GM21786 (cell line): ENCODE results near the gene HOXB4.

Experiments used
- ATAC-seq: cut with Tn5 transposase; IDR thresholded peaks from one replicate; pipeline ENCODE4 v1.9.1; 2021; ENCODE audit not compliant: unreplicated experiment

HOXB4 gene

DNA sequence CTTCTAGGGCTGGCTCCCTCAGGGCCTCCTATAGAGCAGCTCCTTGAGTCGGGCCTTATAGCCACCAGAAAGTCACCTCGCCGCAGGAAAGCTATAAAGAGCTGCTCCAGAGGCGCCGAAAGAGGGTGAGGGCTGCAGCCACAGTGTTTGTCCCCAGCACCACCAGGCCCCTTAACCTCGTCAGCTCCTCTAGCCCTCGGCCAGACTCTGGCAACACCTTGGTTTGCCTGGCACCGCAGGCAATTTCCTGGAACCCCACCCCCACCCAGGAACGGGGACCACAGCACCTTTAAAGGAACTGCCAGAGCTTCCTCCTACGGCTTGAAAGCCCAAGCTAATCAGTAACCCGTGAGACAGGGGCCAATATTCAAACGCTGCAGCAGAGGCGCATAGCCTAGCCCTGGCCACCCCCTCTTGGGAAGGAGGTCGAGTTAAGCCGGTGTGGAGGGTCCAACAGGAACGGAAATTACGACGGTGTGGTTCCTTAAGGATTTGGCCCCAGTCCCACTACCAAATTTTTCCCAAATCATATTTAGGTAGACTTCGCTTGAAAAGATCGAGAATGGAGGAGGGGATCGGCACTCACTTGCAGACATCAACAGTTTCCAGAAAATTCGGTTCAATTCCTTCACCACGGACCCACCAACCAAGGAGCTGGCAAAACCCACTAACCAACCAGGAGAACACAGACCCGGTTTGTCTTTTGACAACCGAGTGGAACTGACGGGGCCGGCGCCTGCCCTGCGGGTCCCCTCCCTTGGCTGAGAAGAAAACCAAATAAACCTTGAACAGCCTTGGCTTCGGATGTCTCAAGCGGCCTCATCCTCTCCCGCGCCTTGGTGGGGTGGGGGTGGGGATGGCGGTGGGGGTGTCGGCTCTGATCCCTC is 23.6 kb upstream of the HOXB4 start:
- ATAC-seq = no peak

DNA sequence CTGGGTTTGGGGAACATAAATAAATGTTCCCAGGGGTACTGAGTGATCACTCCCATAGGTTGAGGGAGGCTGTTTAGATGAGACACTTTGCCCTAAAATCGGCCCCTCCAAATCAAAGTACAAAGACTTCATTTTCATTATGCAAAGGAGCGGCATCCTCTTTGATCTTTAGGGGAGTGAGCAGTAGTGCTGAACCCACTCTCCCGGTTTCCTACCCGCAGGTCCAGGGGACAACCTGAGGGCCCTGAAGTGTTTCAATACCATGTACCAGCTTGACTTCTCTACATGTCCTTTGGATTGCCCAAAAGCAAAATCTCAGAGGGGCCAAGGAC is 23.0 kb upstream of the HOXB4 start:
- ATAC-seq = no peak

DNA sequence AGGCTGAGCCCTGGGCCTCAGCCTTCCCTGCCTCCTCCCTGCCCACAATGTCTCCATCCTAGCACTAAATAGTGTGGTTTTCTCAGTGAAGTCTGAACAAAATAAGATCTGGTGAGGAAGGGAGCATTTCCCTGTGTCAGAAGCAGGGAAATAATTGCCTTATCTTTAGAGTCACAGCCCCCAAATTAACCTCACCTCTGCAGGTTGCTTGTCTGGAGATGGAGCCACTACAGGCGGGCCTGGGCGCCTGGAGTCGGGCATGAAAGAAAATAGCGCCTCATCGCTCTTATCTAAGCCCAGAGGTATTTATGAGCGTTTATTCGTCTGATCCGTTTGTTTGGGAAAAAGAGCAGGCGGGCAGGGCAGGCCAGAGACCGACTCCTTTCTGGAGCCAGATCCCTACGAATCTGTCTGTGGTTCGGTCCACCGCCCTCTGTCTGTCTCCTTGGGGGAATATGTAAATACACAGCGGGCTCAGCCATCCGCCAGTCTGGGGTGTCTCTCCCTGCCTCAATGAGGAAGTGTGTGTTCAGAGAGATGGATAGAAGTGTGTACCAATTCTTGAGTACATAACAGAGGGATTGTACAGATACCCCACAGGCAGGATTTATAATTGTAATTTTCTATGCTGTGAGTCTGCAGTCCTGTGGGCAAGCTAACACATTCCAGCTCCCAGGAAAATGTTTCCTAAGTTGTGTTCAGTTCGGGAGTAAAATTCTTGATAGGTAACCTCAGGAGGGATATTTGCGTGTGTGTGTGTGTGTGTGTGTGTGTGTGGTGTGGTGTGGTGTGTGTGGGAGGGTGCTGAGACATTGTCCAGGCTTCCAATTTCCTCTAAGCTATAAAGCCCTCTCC is 22.3 kb upstream of the HOXB4 start:
- ATAC-seq = no peak

DNA sequence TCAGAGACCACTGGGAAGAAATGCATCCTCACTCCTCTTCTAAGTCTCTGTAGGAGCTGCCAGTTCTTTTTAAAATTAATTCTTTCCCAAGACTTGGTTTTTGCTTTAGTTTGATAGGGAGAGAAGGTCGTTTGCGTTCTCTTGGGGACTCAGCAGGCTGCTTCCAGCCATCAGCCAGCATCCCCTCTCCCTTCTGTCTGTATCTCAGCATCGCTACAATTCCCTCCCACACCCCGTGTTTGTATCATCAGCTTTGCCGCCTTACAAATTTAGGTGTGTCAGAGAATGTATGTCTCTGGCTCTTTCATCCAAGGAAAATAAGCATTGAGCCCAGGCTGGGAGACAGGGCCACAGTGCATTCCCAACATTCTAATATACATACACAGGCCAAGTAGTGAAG is 21.2 kb upstream of the HOXB4 start:
- no peak for ATAC-seq

DNA sequence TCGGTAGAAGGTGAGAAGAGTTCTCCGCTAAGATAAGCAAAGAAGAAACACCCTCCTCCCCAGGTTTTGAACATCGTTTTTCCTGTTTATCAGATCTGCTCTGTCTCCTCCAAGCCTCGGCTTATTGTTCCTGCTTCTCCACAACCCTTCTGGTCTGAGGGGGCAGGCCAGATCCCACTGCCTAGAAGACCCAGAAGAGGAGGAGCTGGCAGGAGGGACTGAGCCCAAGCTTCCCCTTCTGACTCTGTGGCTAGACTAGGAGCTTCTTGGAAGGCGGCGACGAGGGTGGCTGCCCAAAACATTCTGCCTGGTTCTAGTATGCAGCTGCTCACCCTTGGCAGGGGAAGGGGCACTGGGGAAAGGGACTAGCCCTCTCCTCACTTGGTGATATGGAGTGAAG is 20.6 kb upstream of the HOXB4 start:
- no peak for ATAC-seq

DNA sequence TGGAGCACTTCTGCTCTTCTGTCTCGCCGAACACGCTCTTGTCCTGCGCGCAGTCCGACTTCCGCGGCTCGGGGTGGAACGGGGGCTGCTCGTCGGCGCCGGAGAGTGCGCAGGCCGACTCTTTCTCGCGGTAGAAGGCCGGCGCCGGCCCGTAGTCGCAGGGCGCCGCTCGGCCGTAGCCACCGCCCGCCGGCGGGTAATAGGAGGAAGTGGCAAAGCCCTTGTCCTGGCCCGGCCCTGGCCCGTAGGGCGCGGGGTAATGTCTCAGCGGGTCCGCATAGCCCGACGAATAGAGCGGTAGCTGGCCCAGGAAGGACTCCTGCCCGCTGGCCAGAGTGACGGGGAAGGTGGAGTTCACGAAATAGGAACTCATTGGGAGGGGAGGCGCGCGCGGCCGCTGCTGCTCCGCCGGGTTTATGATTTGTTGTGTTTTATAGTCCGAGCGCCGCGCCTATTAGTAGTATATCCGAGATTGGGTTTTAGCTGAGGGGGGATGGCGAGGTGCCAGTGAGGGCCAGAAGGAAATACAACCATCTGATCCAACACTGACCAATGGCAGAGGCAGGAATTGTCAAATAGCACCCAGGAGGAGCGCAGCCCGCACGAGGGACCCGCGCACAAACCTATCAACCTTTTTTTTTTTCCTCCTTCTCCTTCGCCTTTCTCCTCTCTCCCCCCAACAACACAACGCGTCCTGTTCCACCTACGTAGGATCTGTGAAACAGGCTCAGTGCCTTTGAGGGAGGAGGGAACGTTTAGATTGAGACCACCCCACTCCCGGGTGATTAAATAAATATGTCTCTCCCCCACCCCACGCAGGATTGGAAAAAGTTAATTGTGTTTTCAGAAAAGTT is 19.9 kb upstream of the HOXB4 start:
- ATAC-seq = no peak

DNA sequence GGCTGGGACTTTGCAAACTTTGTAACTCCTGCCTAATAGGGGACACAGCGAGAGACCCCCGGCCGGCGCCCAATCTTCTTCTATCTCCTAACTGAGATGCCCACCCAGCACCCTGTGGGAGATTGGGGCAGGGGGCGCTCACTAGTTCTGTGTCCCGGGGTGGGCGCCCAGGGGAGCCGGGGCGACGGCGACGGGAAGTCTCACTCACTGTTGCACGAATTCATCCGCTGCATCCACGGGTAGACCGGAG is 19.3 kb upstream of the HOXB4 start:
- no peak for ATAC-seq

DNA sequence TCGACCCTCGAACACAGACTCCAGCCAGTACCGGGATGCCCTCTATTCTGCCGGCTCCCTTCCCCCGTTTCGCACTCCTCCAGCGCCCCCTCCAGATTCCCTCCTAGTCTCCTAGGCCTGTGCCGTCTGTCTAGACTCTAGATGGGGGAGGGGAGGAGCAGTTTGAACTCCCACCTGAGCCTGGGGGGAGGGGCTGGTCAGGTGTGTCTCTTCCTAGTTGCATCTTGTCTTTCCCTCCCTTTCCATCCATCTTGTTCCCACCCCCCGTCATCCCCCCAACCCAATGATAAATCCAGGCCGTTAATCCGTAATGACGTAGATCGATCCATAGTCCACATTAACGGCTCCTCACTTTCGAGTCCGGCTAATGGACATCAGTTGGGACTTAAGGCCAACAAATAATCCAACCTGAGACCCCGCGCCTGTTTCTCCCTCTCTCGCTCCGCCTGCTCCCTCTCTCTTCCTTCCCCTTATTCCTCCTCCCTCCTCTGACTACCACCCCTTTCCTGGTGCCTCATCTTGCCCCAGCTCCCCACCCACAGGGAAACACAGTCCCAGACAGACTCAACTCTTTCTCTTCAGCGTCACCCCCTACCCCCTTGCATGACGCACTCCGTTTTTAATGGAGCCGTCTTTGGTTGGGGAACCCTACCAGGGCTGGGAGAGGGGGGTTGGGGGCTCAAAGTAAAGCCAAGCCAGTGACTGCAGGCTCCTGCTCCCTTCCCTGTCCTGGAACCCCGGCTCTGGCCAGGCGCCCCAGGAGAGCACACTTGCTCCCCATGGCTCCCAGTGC is 18.8 kb upstream of the HOXB4 start:
- ATAC-seq = no peak

DNA sequence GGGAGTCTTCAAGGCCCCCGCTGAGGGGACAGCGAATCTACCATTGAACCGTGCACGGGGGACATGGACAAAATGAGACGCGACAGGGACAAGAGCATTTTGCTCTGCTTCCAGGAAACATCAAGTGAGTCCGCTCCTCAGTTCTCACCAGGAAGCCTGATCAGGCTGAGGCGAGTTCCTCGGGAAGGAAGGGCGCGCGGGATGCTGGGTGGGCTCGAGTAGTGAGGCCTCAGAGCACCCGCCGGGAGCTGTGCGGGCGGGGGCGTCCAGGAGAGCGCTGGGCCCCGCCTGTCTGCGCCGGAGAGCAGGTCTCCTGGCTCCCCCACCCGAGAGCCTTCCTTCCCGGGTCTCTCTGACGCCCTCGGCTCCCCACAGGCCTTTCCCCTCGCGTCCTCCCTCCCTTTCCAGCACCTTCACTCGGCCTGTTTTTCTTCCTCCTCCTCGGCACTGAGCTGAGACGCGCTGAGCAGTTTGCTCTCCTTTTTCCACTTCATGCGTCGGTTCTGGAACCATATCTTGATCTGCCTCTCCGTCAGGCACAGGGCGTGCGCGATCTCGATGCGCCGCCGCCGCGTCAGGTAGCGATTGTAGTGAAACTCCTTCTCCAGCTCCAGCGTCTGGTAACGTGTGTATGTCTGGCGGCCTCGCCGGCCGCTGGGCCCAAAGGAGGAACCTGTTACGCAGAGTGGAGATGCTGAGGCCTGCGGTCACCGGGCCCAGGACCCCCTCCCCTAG is 18.0 kb upstream of the HOXB4 start:
- ATAC-seq = no peak

DNA sequence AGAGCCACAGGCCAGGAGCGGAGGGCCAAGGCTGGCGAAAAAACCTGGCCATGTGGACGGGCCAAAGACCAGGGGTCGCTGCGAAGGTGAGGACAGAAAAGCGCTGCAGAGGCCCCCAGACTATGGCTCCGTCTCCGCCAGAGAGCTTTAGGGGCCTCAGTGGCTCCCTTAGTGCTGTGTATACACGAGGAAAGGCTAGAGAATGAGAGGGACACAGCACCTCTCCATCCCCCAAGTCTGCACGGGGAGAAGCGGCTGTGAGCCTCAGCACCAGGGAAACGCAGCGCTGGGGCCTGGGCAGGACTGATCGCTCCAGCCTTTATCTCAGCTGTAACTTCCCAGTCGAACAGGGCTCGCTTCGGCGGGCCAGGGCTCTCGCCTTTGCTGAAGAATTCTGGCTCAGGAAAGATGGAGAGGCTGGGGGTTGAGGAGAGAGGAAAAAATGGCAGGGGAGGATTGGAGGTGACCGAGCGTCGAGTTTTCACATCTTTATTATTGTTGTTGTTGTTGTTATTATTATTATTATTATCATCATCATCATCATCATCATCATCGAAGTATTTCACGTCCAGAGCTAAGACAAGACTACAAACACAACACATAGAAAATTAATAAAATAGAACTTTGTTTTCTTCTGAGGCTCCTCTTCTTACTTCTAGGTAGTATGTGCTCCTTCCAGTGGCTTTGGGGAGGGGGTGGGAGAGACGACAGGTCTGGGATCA is 17.3 kb upstream of the HOXB4 start:
- ATAC-seq = no peak

DNA sequence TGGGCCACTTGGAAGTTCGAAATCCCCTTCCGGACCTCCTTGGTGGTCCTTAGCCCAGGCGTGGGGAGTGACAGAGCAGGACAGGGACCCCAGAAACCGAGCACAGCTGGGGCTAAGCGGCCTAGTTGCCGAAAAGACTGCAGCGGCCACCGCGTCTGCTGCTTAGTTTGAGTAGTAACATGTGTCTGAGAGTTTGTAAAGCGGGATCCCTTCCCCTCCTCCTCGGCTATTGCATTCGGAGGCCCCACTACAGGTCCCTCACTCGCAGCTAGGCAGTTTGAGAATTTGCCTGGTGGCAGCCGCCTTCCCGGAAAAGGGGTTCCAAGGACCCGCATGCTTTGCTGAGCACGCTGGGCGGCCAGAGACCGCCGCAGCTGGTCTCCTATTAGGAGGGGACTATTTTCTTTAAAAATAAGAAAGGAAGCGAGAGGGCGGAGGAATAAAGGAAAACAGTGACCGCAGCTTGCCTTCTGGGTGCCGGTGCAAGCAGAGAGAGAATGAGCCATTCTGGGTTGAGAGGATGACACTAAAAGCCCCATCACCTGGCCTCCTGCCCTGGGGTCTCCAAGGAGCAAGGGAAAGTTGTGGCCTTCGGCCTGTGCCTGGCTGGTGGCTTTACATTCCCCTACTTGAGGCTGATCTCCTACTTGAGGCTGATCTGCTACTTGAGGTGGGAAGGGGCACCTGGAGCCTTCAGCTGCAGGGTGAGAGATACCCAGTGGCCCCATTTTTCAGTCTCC is 16.6 kb upstream of the HOXB4 start:
- ATAC-seq = no peak

DNA sequence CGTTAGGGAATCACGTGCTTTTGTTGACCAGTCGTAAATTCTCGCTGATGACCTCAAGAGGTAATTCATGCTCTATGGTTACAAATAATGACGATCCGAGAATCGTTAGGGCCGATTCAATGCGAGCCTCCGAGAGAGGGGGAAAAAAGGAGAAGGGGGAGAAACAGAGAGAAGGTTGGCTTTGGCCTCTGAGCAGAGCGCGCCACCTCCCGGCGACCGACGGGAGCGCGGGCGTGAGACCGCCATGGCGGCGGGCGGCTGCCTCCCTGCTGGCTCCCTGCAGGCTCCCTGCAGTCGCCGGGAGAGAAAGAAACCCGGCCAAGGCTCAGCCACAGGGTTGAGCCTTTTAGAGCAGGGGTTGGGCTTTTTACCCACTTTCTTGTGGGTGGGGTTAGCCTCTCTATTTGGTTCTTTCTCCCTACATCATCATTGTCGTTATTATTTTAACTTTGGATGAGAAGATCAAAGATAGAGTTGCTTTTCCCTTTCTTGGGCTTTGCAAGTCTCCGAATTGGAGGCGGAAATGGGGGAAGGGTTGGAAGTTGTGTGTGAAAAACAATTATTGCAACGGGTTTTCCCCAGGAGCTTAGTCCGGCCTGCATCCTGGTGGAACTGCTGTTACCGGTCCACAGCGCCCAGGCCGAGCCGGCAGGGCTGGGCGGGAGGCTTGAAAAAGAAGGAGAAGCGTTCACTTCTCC is 15.8 kb upstream of the HOXB4 start:
- no peak for ATAC-seq

DNA sequence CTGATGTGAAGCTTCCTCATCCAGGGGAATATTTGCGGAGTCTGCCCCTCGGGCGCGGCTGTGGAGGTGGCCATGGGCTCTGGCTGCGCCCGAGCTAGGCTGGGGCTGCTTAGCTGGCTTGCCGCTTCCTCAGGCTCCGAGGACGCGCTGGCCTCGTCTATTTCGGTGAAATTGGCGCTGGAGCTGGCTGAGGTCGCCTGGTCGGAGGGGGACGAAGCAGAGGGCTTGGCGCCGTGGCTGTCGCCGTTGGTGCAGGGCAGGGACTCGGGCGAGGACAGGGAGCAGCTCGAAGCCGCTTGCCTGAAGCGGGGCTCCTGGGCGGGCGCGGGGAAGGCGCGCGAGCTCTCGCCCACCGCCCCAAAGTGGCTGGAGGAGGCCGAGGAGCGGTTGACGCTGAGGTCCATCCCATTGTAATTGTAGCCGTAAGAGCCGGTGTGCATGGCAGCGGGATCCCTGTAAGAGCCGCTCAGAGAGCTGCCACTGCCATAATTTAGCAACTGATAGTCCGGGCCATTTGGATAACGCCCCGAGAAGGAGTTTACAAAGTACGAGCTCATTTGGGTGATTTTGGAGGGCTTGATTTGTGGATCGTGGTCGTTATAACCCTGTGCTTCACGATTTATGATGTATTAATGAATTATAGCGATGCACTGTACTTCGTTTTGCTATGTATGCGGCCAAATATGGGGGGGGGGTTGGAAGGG is 15.1 kb upstream of the HOXB4 start, which contains the start of gene HOXB5:
TSS of gene HOXB5 (minus strand) at position 654 of the 704 bp plus-strand sequence. CDS start at position 557, 97 bp downstream.
- no peak for ATAC-seq

DNA sequence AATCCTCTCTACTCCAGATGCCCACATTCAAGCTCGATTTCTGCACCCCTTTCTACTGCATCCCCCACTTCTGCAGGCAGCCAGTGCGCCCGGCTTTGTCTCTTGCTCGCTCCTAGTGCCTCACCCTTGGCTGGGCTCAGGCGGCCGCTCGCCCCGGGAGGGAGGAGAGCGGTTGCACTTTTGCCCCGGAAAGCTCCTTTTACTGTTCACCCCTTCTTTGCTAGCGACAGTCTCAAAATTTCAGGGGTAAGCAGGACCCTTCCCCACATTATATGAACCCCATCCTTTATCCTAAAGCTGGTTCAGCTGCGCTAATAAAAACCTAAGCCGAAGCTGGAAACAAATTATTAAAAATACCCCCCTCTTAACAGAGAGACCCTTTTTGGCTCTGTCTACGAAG is 14.4 kb upstream of the HOXB4 start:
- ATAC-seq = no peak

DNA sequence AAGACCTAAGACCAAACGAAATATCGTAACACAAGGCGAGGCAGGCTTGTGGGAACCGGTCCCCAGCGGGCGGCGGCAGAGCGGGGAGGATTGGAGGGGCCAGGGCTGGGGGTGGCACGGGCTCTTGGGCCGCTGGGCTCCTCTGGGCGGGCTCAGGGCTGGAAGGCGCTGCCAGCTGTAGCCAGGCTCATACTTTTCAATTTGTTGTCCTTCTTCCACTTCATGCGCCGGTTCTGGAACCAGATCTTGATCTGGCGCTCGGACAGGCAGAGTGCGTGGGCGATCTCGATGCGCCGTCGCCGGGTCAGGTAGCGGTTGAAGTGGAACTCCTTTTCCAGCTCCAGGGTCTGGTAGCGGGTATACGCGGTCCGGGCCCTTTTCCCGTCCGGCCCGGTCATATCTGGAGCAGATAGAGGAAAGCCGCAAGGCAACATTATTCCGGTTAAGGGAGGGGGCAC is 13.9 kb upstream of the HOXB4 start:
- no peak for ATAC-seq

DNA sequence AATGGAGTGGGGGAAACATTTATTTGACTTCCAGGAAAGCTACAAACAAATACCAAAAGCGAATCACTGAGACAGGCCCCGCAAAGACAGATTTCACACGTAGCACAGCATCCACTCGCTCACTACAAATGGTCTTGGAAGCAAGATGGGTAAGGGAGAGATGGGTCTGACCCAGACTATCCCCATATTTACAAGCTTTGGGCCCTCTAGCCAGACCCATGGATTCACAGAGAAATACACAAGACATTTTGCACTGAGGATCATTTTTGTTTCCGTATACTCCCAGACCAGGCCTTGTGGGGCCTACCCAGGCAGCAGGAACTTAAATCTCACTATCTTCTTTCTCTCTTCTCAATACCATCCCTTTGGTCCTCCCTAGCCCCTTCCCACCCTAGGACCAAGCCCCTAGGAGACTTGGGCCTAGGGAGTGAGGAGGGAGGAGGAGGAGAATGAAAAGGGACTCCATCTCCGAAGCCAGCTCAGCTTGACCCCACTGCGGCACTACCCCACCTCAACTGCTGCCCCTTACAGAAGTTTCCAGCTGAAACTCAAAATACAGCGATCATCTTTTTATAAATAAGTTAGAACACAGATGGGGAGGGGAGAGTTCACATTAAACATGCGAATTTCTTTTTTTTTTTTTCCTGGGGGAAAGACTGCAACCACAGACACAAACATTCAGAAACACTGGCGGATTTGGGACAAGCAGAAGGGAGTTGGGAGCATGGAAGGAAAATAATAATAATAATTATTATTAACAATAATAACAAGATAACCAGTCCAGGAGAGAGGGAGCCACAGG is 13.3 kb upstream of the HOXB4 start:
- no peak for ATAC-seq
